GM12878 (cell line): Measurements from ENCODE around the gene HMGB1. TPM values are rescaled to one million over a fixed set of nuclear protein-coding genes. Genes with fewer than 3 reads are reported as not detected.

ENCODE experiments used
- ATAC-seq: fragments of 200-7000 bp; cut with Tn5 transposase; 3 replicates; pipeline ENCODE4 v1.9.1; 2020; ENCODE audit warnings: mild to moderate bottlenecking, moderate library complexity
- BruUV-seq: library from RNA; stranded (reverse); fragments of 400-500 nt; replicated peaks from 2 replicates; lab custom pipeline; 2021; lab: Mats Ljungman, UMichigan
- CTCF ChIA-PET: fragments of 300-600 bp; sonication (Branson Sonifier 250); formaldehyde crosslinking; extraction: SDS; loops from one replicate; lab custom pipeline; 2021; ENCODE audit warnings: inconsistent platforms; lab: Yijun Ruan, JAX
- POLR2A ChIA-PET: fragments of 350-600 bp; formaldehyde crosslinking; extraction: SDS; loops from one replicate; lab custom pipeline; 2021; ENCODE audit warnings: inconsistent platforms; lab: Charles Lee
- RAD21 ChIA-PET: fragments of 300-600 bp; sonication (Branson Sonifier 250); formaldehyde crosslinking; loops from one replicate; lab custom pipeline; 2023; ENCODE audit warnings: antibody characterized with exemption; ENCODE audit not compliant: unreplicated experiment; lab: Charles Lee
- SMC1A ChIA-PET: fragments of 300-600 bp; sonication (Branson Sonifier 250); formaldehyde crosslinking; loops from one replicate; lab custom pipeline; 2023; ENCODE audit not compliant: unreplicated experiment, uncharacterized antibody; lab: Charles Lee
- DNase-seq: peaks from one replicate; pipeline ENCODE4 v3.0.0-alpha.2; 2011; ENCODE audit warnings: low read depth, low spot score
- FAIRE-seq: peaks from 3 replicates; lab custom pipeline; 2011; peaks lifted over from hg19 to GRCh38; lab: Jason Lieb, UNC
- H2AFZ ChIP-seq: 2 replicates; pipeline ENCODE4 v1.6.0; 2011; ENCODE audit warnings: low read depth, low read length, control low read depth; ENCODE audit not compliant: control insufficient read depth
- H3K27ac ChIP-seq: 2 replicates; pipeline ENCODE4 v1.5.1; 2011; ENCODE audit warnings: control low read depth; ENCODE audit not compliant: control insufficient read depth, insufficient read depth
- H3K27me3 ChIP-seq, 2 experiments: replicated peaks in 1 of 2; 2 replicates each; pipeline versions ENCODE4 v1.6.0 to v1.6.1; 2011; ENCODE audit warnings: low read length in 1 of 2; ENCODE audit not compliant: control insufficient read depth in 2 of 2, insufficient read depth in 2 of 2
- H3K36me3 ChIP-seq, 2 experiments: 2 replicates each; pipeline ENCODE4 v1.5.1; 2011; ENCODE audit warnings: low read length in 1 of 2; ENCODE audit not compliant: control insufficient read depth in 2 of 2, insufficient read depth in 2 of 2
- H3K4me1 ChIP-seq: 2 replicates; pipeline ENCODE4 v1.6.1; 2011; ENCODE audit warnings: mild to moderate bottlenecking, low read length, moderate library complexity, mixed read lengths; ENCODE audit not compliant: control insufficient read depth, insufficient read depth
- H3K4me2 ChIP-seq: 2 replicates; pipeline ENCODE4 v1.6.0; 2011; ENCODE audit warnings: control low read depth; ENCODE audit not compliant: control insufficient read depth, insufficient read depth
- H3K4me3 ChIP-seq: fragments of 200-600 bp; sonication (generic); 2 replicates; pipeline ENCODE4 v1.5.1; 2016
- H3K79me2 ChIP-seq: 2 replicates; pipeline ENCODE4 v1.6.0; 2011; ENCODE audit warnings: low read length; ENCODE audit not compliant: control insufficient read depth, insufficient read depth
- H3K9ac ChIP-seq: 2 replicates; pipeline ENCODE4 v1.8.0; 2011; ENCODE audit warnings: low read length, control low read depth, mixed read lengths; ENCODE audit not compliant: control insufficient read depth, insufficient read depth
- H3K9me3 ChIP-seq: replicated peaks from 3 replicates; pipeline ENCODE4 v1.5.1; 2011; ENCODE audit warnings: mild to moderate bottlenecking, low read length; ENCODE audit not compliant: control insufficient read depth, insufficient read depth
- H4K20me1 ChIP-seq: 2 replicates; pipeline ENCODE4 v1.6.0; 2011; ENCODE audit not compliant: control insufficient read depth, insufficient read depth
- ATF7 ChIP-seq: fragments of 450-650 bp; IDR thresholded peaks from 2 replicates; pipeline ENCODE4 v1.6.1; 2016; ENCODE audit warnings: low read depth, mild to moderate bottlenecking
- BACH1 ChIP-seq: fragments of 450-650 bp; IDR thresholded peaks from 2 replicates; pipeline ENCODE4 v1.6.1; 2017; ENCODE audit warnings: mild to moderate bottlenecking, borderline replicate concordance
- BCL11A ChIP-seq: IDR thresholded peaks from 2 replicates; pipeline ENCODE4 v1.6.1; 2011; ENCODE audit warnings: low read depth, low read length
- BMI1 ChIP-seq: fragments of 450-650 bp; IDR thresholded peaks from 2 replicates; pipeline ENCODE4 v1.6.1; 2016; ENCODE audit warnings: mild to moderate bottlenecking, moderate library complexity, borderline replicate concordance
- CBFB ChIP-seq: IDR thresholded peaks from 2 replicates; pipeline ENCODE4 v1.6.1; 2016; ENCODE audit warnings: antibody characterized with exemption, low read depth
- CEBPZ ChIP-seq: fragments of 150-350 bp; IDR thresholded peaks from 2 replicates; pipeline ENCODE4 v1.6.1; 2016; ENCODE audit warnings: low read depth, low read length
- HDGF ChIP-seq: fragments of 450-650 bp; IDR thresholded peaks from 2 replicates; pipeline ENCODE4 v1.6.1; 2016; ENCODE audit warnings: antibody characterized with exemption
- IKZF2 ChIP-seq, 2 experiments: fragments of 450-650 bp; IDR thresholded peaks; 2 replicates each; pipeline ENCODE4 v1.6.1; 2017; ENCODE audit warnings: mild to moderate bottlenecking in 2 of 2, moderate library complexity in 2 of 2
- MAX ChIP-seq: IDR thresholded peaks from 2 replicates; pipeline ENCODE4 v1.6.1; 2012; ENCODE audit warnings: low read depth, low read length, improper control_type of control experiment
- MXI1 ChIP-seq: fragments of 150-350 bp; IDR thresholded peaks from 2 replicates; pipeline ENCODE4 v1.6.1; 2011; ENCODE audit warnings: low read depth, mild to moderate bottlenecking, inconsistent platforms, low read length, improper control_type of control experiment
- RELB ChIP-seq: fragments of 450-650 bp; IDR thresholded peaks from 2 replicates; pipeline ENCODE4 v1.6.1; 2017; ENCODE audit warnings: low read depth, mild to moderate bottlenecking, moderate library complexity
- SMAD1 ChIP-seq: fragments of 450-650 bp; IDR thresholded peaks from 2 replicates; pipeline ENCODE4 v1.6.1; 2018; ENCODE audit warnings: mild to moderate bottlenecking, low read depth; ENCODE audit not compliant: partially characterized antibody
- SPI1 ChIP-seq: IDR thresholded peaks from 2 replicates; pipeline ENCODE4 v1.6.1; 2011; ENCODE audit warnings: low read depth, mild to moderate bottlenecking, low read length, moderate library complexity, borderline replicate concordance; ENCODE audit not compliant: insufficient read depth
- SREBF2 ChIP-seq: IDR thresholded peaks from 2 replicates; pipeline ENCODE4 v1.6.1; 2012; ENCODE audit warnings: mild to moderate bottlenecking, low read length
- SRF ChIP-seq, 2 experiments: IDR thresholded peaks; 2 replicates each; pipeline ENCODE4 v1.6.1; 2011; ENCODE audit warnings: low read depth in 2 of 2, low read length in 2 of 2, mild to moderate bottlenecking in 1 of 2, moderate library complexity in 1 of 2
- WGBS: methylation state at CpG from one replicate; pipeline ENCODE4 v1.1.6; 2016; ENCODE audit warnings: low lambda C conversion rate; ENCODE audit not compliant: insufficient replicate concordance, insufficient coverage; ENCODE audit errors: missing lambda C conversion rate; 5-methylcytosine and 5-hydroxymethylcytosine counted together
- in situ Hi-C: fragments of 300-500 bp; cut with MboI; formaldehyde crosslinking; loops from 9 replicates; pipeline ENCODE4 v1.14.3; 2018; ENCODE audit warnings: mixed read lengths
- intact Hi-C: fragments of 100-400 bp; cut with micrococcal nuclease; formaldehyde crosslinking; loops from one replicate; pipeline ENCODE4 v1.14.2; 2022; ENCODE audit not compliant: unreplicated experiment
- polyA plus RNA-seq, 11 experiments: library from polyadenylated mRNA; depleted of rRNA in 4 of 11; unstranded in 6 of 11; stranded (reverse) in 5 of 11; fragments of >200 nt; fragmentation: Nextera tagmentation in 4 of 11; fragmentation: Illumina TruSeq in 1 of 11; extraction: Ambion mirVana in 4 of 11; extraction: Trizol in 1 of 11; gene quantifications; 1 replicate in 1 of 11; 2 replicates in 10 of 11; pipeline versions ENCODE4 v1.2.1 to v1.2.3, GENCODE V29; 2011 to 2016; ENCODE audit warnings: inconsistent platforms in 2 of 11, missing spikeins in 2 of 11, low read depth in 1 of 11
- total RNA-seq, 4 experiments: library from RNA; depleted of rRNA in 3 of 4; stranded (reverse); fragments of >200 nt in 3 of 4; fragmentation: Illumina TruSeq in 1 of 4; extraction: Trizol in 1 of 4; gene quantifications; 2 replicates each; pipeline versions ENCODE4 v1.2.1 to v1.2.3, GENCODE V29; 2013 to 2021

HMGB1 gene
- total and polyA plus RNA-seq, 10 of the 15 experiments (the other 5 are each of a cell fraction or from before 2014, with no cell fraction given), result 365 to 2,529 (median 1,396) TPM

GRCh38 chr13:30457306-30457891 is 8.3 kb downstream of the HMGB1 start:
- intact Hi-C loops, result no loop called here
- Histone ChIP-seq H3K36me3 (peaks cover 0 to 11% of the 10 kb centered on the region in 2 experiments; a peak in 3 of 4 replicates), H2AFZ (no peak overlapping the region), H3K27me3 (no peaks in the 10 kb centered on the region), H3K9me3 (no peaks in the 10 kb centered on the region), H3K9ac (no peak overlapping the region), H3K4me3 (no peak overlapping the region), H3K79me2 (peaks cover 9% of the 10 kb centered on the region), H4K20me1 (no peaks in the 10 kb centered on the region), H3K4me2 (no peak overlapping the region), H3K27ac (no peak overlapping the region), H3K4me1 (peaks cover 6% of the 10 kb centered on the region; the same call in 1 of the 2 replicates)
- ChIA-PET POLR2A (no interaction called here), CTCF (interaction anchor here (1.0 to 2.1 kb wide), 3 partner anchors 12 to 122 kb away, joined by 3 to 5 read pairs (median 3); no protein-coding TSS in a partner anchor), RAD21 (interaction anchor here (0.6 kb wide), 2 partner anchors 14 to 15 kb away, joined by 3 to 4 read pairs; no protein-coding TSS in a partner anchor), SMC1A (interaction anchor here (0.9 to 1.6 kb wide), 5 partner anchors 9 to 52 kb away, joined by 3 to 5 read pairs (median 4); no protein-coding TSS in a partner anchor)
- in situ Hi-C loops, result no loop called here
- FAIRE-seq (no peak), DNase-seq (no peak), ATAC-seq (peak; percentile 3)
- 35% methylated on average over 3 of the region's 3 CpGs for WGBS
- BruUV-seq, result no TSS peak
- TF ChIP-seq CEBPZ (no peak), HDGF (no peak), SMAD1 (no peak), BMI1 (no peak), ATF7 (no peak), SREBF2 (no peak), CBFB (peak; percentile 55; the same call in 1 of the 2 replicates), SRF (IDR thresholded peaks at IDR 0.05; ENCODE audit: low read depth in 2 of 2, low read length in 2 of 2) (no peak), SPI1 (peak; percentile 24; the same call in 1 of the 2 replicates), IKZF2 (IDR thresholded peaks at IDR 0.05) (no peak), RELB (no peak), BACH1 (0 out of 2 replicates have a peak, but pooled peaks have one; percentile 2), MXI1 (no peak), MAX (no peak), BCL11A (no peak)
